Left lung (tissue), 14 donors: ENCODE results near the gene ZNF576. TPM values are rescaled to one million over a fixed set of nuclear protein-coding genes. Genes with fewer than 3 reads are reported as not detected.
"Not testable (repeated sequence)": the region's sequence is repeated elsewhere in the genome, so short reads cannot be mapped to it uniquely, and the experiment has no call there.

Experiments used
- ATAC-seq: fragments of 200-7000 bp; cut with Tn5 transposase; one replicate; pipeline ENCODE4 v1.9.1; 2020; ENCODE audit warnings: moderate library complexity
- DNase-seq, 4 donors: peaks; one replicate each; pipeline ENCODE4 v3.0.0-alpha.2; 2013 to 2020
- H3K27ac ChIP-seq, 2 donors: fragments of 200-600 bp; sonication (generic) in 1 of 2; one replicate each; pipeline versions ENCODE4 v1.5.0 to v1.8.0; 2020 to 2021
- H3K27me3 ChIP-seq, 2 donors: fragments of 200-600 bp; sonication (generic) in 1 of 2; one replicate each; pipeline versions ENCODE4 v1.5.0 to v1.8.0; 2020 to 2021
- H3K36me3 ChIP-seq, 2 donors: fragments of 200-600 bp; sonication (generic) in 1 of 2; one replicate each; pipeline versions ENCODE4 v1.5.0 to v1.8.0; 2020 to 2021
- H3K4me1 ChIP-seq, 2 donors: fragments of 200-600 bp; one replicate each; pipeline ENCODE4 v1.8.0; 2021
- H3K4me3 ChIP-seq, 2 donors: fragments of 200-600 bp; sonication (generic) in 1 of 2; one replicate each; pipeline versions ENCODE4 v1.5.0 to v1.8.0; 2020 to 2021; ENCODE audit warnings: mild to moderate bottlenecking in 1 of 2
- H3K9me3 ChIP-seq, 2 donors: fragments of 200-600 bp; sonication (generic) in 1 of 2; one replicate each; pipeline versions ENCODE4 v1.5.0 to v1.8.0; 2020 to 2021
- intact Hi-C, 2 donors: fragments of 100-400 bp; cut with DNase I; formaldehyde crosslinking; loops; one replicate each; pipeline versions ENCODE4 v1.11.2 to v1.14.2; 2022
- long read RNA-seq, 12 donors: library from polyadenylated mRNA in 2 of 12; unstranded in 2 of 12; transcript quantifications; one replicate each; pipeline ENCODE4 v2.0.0 and lab custom pipeline, GENCODE V29; 2019 to 2026
- polyA plus RNA-seq, 6 donors: library from polyadenylated mRNA; unstranded; fragments of 120-200 nt; gene quantifications; one replicate each; pipeline ENCODE4 v1.2.1, GENCODE V29; 2013; ENCODE audit not compliant: insufficient read length in 6 of 6
- total RNA-seq, 2 donors: library from RNA; stranded (reverse); fragmentation: NEBNext Ultra II Directional; extraction: Animal tissue kit (Norgen Biotek cat#: 25700); gene quantifications; one replicate each; pipeline ENCODE4 v1.2.1, GENCODE V29; 2021
- TF ChIP-seq, protein P1 (sequence below), 2 donors: fragments of 200-600 bp; sonication (generic) in 1 of 2; IDR thresholded peaks; one replicate each; pipeline versions ENCODE4 v1.5.0 to v1.8.0; 2021; ENCODE audit warnings: antibody characterized with exemption in 2 of 2
- donor health status: DM: no; HTN: yes; CAD: no.
- donor health status: DM: no; HTN: no; CAD: no.

ZNF576 gene, protein sequence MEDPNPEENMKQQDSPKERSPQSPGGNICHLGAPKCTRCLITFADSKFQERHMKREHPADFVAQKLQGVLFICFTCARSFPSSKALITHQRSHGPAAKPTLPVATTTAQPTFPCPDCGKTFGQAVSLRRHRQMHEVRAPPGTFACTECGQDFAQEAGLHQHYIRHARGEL
- total RNA-seq (10 to 100 TPM; 11.5 to 14.4 TPM), polyA plus RNA-seq (10 to 100 TPM in 5 of 6 donors, 1 to 10 TPM in 1; 9.3 to 12.3 (median 10.8) TPM)
- long read RNA-seq, donor 1, transcript ZNF576-201 (3 exons, 2,566 nt) = major isoform, 14 of 15 reads
- long read RNA-seq, donor 1, partial matches to known transcripts = 0 of 15 reads
- long read RNA-seq, donor 1, other reads (novel, unspliced or antisense) = 0 of 15 reads
- long read RNA-seq, donor 2, transcript ZNF576-201 (3 exons, 2,566 nt) = major isoform, 5 of 6 reads
- long read RNA-seq, donor 2, partial matches to known transcripts = 0 of 6 reads
- long read RNA-seq, donor 2, other reads (novel, unspliced or antisense) = 0 of 6 reads
- long read RNA-seq, donor 3, partial matches to known transcripts = 0 of 4 reads
- long read RNA-seq, donor 3, other reads (novel, unspliced or antisense) = 0 of 4 reads
- long read RNA-seq, donor 4, transcript ZNF576-201 (3 exons, 2,566 nt) = major isoform, 12 of 16 reads
- long read RNA-seq, donor 4, partial matches to known transcripts = 1 of 16 reads
- long read RNA-seq, donor 4, other reads (novel, unspliced or antisense) = 0 of 16 reads
- long read RNA-seq, donor 5, transcript ZNF576-201 (3 exons, 2,566 nt) = major isoform, 6 of 11 reads
- long read RNA-seq, donor 5, partial matches to known transcripts = 0 of 11 reads
- long read RNA-seq, donor 5, other reads (novel, unspliced or antisense) = 0 of 11 reads
- long read RNA-seq, donor 6, transcript ZNF576-201 (3 exons, 2,566 nt) = major isoform, 9 of 14 reads
- long read RNA-seq, donor 6, partial matches to known transcripts = 0 of 14 reads
- long read RNA-seq, donor 6, other reads (novel, unspliced or antisense) = 0 of 14 reads
- long read RNA-seq, donor 7, transcript ZNF576-201 (3 exons, 2,566 nt) = major isoform, 5 of 8 reads
- long read RNA-seq, donor 7, partial matches to known transcripts = 0 of 8 reads
- long read RNA-seq, donor 7, other reads (novel, unspliced or antisense) = 0 of 8 reads
- long read RNA-seq, donor 8, partial matches to known transcripts = 0 of 7 reads
- long read RNA-seq, donor 8, other reads (novel, unspliced or antisense) = 0 of 7 reads
- long read RNA-seq, donor 9 = 0 reads
- long read RNA-seq, donor 10, transcript ZNF576-201 (3 exons, 2,566 nt) = major isoform, 5 of 6 reads
- long read RNA-seq, donor 10, partial matches to known transcripts = 0 of 6 reads
- long read RNA-seq, donor 10, other reads (novel, unspliced or antisense) = 0 of 6 reads
- long read RNA-seq, donor 11 = 0 reads
- long read RNA-seq, donor 12, partial matches to known transcripts = 0 of 6 reads
- long read RNA-seq, donor 12, other reads (novel, unspliced or antisense) = 0 of 6 reads

DNA sequence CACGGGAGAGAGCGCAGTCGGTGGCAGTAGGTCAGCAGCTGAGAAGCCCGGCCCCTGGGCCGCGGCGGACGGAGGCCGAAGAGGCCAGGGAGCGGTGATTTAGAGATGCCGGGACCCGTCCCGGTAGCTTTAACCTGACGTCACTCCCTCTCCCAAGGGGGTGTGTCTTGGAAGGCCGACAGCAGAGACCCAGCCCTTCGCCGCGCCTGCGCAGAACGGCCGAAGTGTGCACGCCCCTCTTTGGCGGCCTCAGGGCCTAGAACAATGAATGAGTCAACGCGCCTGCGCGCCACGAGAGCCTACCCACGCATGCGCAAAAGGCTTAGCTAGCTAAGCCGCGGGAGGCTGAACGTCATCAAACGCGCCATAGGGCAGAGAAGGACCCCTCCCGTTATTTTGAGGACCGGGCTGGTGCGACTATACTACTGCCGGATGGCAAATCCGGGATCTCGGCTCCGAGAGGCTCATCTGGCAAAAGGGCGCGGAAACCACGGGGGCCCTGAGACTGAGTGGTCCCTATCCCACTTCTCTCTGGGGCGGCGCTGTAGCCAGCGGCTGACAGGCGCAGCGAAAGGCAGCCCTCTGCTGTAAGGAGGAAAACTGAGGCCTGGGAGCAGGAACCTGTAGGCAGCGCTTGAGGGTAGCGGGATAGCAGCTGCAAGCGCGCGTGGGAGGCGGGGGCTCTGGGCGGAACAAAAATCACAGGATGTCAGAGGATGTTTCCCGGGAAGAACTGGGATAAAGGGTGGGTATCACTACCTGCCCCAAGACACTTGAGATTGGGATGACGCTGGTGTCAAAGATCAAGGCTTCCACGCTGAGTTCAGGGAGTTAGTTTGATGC is at the start of gene ZNF576, which contains the start of gene IRGQ:
ZNF576 (plus strand) TSS at position 597 of the 843 bp plus-strand sequence. CDS start 514 bp downstream, outside the sequence.
IRGQ (minus strand) TSS at position 136 of the 843 bp plus-strand sequence. CDS start 796 bp downstream, outside the sequence.
- DNase-seq = peak; percentile 100
- intact Hi-C loops = no loop called here
- Histone ChIP-seq H3K4me1 (peaks cover 16 to 44% of the 10 kb centered on the region in 2 donors), H3K9me3 (no peaks in the 10 kb centered on the region), H3K27me3 (no peaks in the 10 kb centered on the region), H3K36me3 (peaks cover 0 to 57% of the 10 kb centered on the region in 2 donors), H3K4me3 (peak within 1 kb of the TSS; percentile 64 to 82), H3K27ac (peak within 1 kb of the TSS; percentile 96 to 97)
- TF ChIP-seq, protein P1, sequence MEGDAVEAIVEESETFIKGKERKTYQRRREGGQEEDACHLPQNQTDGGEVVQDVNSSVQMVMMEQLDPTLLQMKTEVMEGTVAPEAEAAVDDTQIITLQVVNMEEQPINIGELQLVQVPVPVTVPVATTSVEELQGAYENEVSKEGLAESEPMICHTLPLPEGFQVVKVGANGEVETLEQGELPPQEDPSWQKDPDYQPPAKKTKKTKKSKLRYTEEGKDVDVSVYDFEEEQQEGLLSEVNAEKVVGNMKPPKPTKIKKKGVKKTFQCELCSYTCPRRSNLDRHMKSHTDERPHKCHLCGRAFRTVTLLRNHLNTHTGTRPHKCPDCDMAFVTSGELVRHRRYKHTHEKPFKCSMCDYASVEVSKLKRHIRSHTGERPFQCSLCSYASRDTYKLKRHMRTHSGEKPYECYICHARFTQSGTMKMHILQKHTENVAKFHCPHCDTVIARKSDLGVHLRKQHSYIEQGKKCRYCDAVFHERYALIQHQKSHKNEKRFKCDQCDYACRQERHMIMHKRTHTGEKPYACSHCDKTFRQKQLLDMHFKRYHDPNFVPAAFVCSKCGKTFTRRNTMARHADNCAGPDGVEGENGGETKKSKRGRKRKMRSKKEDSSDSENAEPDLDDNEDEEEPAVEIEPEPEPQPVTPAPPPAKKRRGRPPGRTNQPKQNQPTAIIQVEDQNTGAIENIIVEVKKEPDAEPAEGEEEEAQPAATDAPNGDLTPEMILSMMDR (IDR thresholded peaks at IDR 0.05) = no peak
- peak; percentile 91 for ATAC-seq

DNA sequence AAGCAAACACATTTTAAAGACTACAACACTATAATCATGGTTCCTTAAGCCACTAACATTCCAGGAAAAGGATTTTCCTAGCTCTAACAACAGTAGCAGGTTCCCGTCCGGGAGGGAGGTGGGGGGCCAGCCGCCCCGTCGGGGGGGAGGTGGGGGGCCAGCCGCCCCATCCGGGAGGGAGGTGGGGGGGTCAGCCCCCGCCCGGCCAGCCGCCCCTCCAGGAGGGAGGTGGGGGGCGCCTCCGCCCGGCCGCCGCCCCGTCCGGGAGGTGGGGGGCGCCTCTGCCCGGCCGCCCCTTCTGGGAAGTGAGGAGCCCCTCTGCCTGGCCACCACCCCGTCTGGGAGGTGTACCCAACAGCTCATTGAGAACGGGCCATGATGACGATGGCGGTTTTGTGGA is 48.5 kb upstream of the ZNF576 start:
- intact Hi-C loops, H3K4me3 ChIP-seq, H3K4me1 ChIP-seq, ATAC-seq, H3K9me3 ChIP-seq, H3K27me3 ChIP-seq, H3K27ac ChIP-seq: not testable (repeated sequence)
- peak in 1 of 4 donors; percentile 20 for DNase-seq
- H3K36me3 ChIP-seq = peaks cover 0 to 75% of the 10 kb centered on the region in 2 donors

DNA sequence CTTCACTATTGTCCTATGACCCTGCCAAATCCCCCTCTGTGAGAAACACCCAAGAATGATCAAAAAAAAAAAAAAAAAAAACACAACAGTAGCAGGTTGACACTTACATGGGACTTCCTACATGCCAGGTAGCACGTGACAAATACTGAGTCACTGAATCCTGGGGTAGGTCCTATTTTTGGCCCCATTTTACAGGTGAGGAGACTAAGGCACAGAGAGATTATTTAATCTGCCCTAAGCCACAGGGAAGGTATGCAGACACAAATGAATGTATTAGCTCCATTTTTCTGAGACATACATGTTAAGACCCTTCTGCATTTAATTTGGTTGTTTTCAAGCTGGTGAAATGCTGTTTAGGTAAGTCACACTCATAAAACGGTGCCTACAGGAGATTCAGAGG is 47.7 kb upstream of the ZNF576 start:
- DNase-seq (no peak), ATAC-seq (no peak)
- no peaks in the 10 kb centered on the region for H3K27me3 ChIP-seq
- H3K9me3 ChIP-seq = no peaks in the 10 kb centered on the region
- H3K27ac ChIP-seq = no peak overlapping the region
- H3K4me3 ChIP-seq = no peak overlapping the region
- H3K36me3 ChIP-seq = peaks cover 0 to 75% of the 10 kb centered on the region in 2 donors
- TF ChIP-seq, protein P1 (IDR thresholded peaks at IDR 0.05) = no peak
- no peaks in the 10 kb centered on the region for H3K4me1 ChIP-seq
- intact Hi-C loops = no loop called here

DNA sequence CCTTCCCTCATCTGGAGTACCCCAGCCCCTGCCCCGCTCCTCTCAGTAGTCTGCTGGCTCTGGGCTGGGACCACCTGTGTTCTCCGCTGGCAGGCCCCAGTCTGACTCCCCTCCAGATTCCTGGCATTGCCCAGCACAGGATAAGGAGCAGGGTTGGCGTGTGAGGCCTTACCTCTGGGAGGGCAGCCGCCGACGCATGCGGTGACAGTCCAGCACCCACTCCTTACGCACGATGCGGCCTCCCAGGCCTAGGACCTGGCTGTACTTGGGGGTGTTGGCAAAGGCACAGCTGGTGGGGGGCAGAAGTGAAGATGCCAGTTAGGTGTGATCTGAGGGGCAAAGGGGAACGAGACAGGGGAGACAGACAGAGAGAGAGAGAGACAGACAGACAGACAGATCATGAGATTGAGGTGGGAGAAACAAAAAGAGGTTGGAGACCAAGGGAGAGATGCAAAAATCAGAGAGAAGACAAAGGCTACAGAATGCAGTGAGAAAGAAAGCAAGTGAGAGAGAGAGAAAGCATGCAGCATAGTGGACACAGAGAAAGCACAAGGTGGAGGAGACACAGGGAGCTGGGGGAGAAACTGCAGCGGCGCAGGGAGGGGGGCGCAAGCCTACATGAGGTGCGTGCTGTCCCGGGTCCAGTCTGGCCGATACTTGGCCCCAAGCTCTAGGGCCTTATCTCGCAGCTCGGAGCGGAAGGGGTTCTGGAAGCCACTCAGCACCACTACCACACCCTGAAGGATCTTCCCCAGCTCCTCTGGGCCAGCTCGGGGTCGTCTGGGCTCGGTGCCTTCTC is 44.8 kb upstream of the ZNF576 start:
- intact Hi-C loops = loop anchor here in 1 of 2 donors (10.0 kb wide), 1 partner anchor 93 kb away; no protein-coding TSS in a partner anchor
- H3K4me3 ChIP-seq = no peak overlapping the region
- peaks cover 0 to 67% of the 10 kb centered on the region in 2 donors for H3K36me3 ChIP-seq
- H3K9me3 ChIP-seq = no peaks in the 10 kb centered on the region
- no peaks in the 10 kb centered on the region for H3K27me3 ChIP-seq
- no peak for ATAC-seq
- TF ChIP-seq, protein P1 (IDR thresholded peaks at IDR 0.05) = no peak
- no peak for DNase-seq
- no peaks in the 10 kb centered on the region for H3K4me1 ChIP-seq
- H3K27ac ChIP-seq = no peak overlapping the region
